ENCODE measurements around the gene NUP210. TPM values are rescaled to one million over a fixed set of nuclear protein-coding genes. Genes with fewer than 3 reads are reported as not detected.

Gene NUP210
- polyA plus RNA-seq, 1 of the 3 experiments (the other 2 are of a cell fraction) = 1.8 TPM

Small RNA genes lying within 50 kb of the gene (small RNA-seq; reads per million reads assigned to genes)
- gene AC027124.2 = 0 reads per million in 7 experiments

Other genes with a start within 250 kb of the NUP210 start
- gene HDAC11, start 60.0 kb upstream of the NUP210 start, polyA plus RNA-seq (2012; rRNA removed) = 13.9 and 17.5 TPM in 2 replicates
- gene FBLN2, start 128.8 kb upstream of the NUP210 start, polyA plus RNA-seq (2012; rRNA removed) = 4.8 and 5.2 TPM in 2 replicates

Measured in SK-N-SH (cell line).